HepG2 (cell line): ENCODE results near the gene ZBTB17. TPM values are rescaled to one million over a fixed set of nuclear protein-coding genes. Genes with fewer than 3 reads are reported as not detected.
A peak's percentile ranks its signal among the peaks of the same experiment; 100 is the strongest.

Experiments
- ARHGAP35 ChIP-seq: sonication (generic); formaldehyde crosslinking; IDR thresholded peaks from 2 replicates; pipeline ENCODE4 v1.9.0; 2022; ENCODE audit warnings: mild to moderate bottlenecking, inconsistent platforms, moderate library complexity, missing genetic modification reagents, borderline replicate concordance
- ATF3 ChIP-seq: sonication (generic); formaldehyde crosslinking; IDR thresholded peaks from 2 replicates; pipeline ENCODE4 v1.4.0; 2020; ENCODE audit warnings: missing genetic modification reagents
- BORCS8-MEF2B ChIP-seq: sonication (generic); formaldehyde crosslinking; IDR thresholded peaks from 2 replicates; pipeline ENCODE4 v1.8.0; 2022; ENCODE audit warnings: mild to moderate bottlenecking, missing genetic modification reagents
- CCAR2 ChIP-seq: fragments of 200-400 bp; formaldehyde crosslinking; optimal IDR thresholded peaks from 2 replicates; pipeline ENCODE3; 2018; ENCODE audit warnings: low read depth, mild to moderate bottlenecking, low read length, moderate library complexity
- CEBPG ChIP-seq: IDR thresholded peaks from 2 replicates; pipeline ENCODE4 v1.6.1; 2016
- CREB1 ChIP-seq, 2 experiments: fragments of 450-650 bp in 1 of 2; IDR thresholded peaks; 2 replicates each; pipeline ENCODE4 v1.6.1; 2016 to 2017; ENCODE audit warnings: control low read depth in 1 of 2, mild to moderate bottlenecking in 1 of 2, missing compliant biosample characterization in 1 of 2, missing genetic modification characterization in 1 of 2
- DNMT1 ChIP-seq: sonication (generic); formaldehyde crosslinking; IDR thresholded peaks from 2 replicates; pipeline ENCODE4 v1.5.1; 2020; ENCODE audit warnings: mild to moderate bottlenecking, missing genetic modification reagents
- DR1 ChIP-seq: sonication (generic); formaldehyde crosslinking; IDR thresholded peaks from 2 replicates; pipeline ENCODE4 v1.8.0; 2021; ENCODE audit warnings: mild to moderate bottlenecking, missing genetic modification reagents, inconsistent platforms
- KLF13 ChIP-seq: sonication (generic); formaldehyde crosslinking; IDR thresholded peaks from 2 replicates; pipeline ENCODE4 v1.4.0; 2020; ENCODE audit warnings: mild to moderate bottlenecking, missing genetic modification reagents
- MAX ChIP-seq: IDR thresholded peaks from 2 replicates; pipeline ENCODE4 v1.6.1; 2012; ENCODE audit warnings: inconsistent platforms
- MEIS2 ChIP-seq: sonication (generic); formaldehyde crosslinking; IDR thresholded peaks from 2 replicates; pipeline ENCODE4 v1.9.0; 2021; ENCODE audit warnings: mild to moderate bottlenecking, missing genetic modification reagents
- PCBP1 ChIP-seq: fragments of 200-400 bp; formaldehyde crosslinking; IDR thresholded peaks from 2 replicates; pipeline ENCODE4 v1.6.1; 2017; ENCODE audit warnings: mild to moderate bottlenecking, low read depth, low read length, borderline replicate concordance
- PHF20 ChIP-seq: sonication (generic); formaldehyde crosslinking; IDR thresholded peaks from 2 replicates; pipeline ENCODE4 v1.5.0; 2020; ENCODE audit warnings: mild to moderate bottlenecking, missing genetic modification reagents
- PHF5A ChIP-seq: IDR thresholded peaks from one replicate; pipeline ENCODE4 v1.6.1; 2018; ENCODE audit warnings: low read depth, missing genetic modification reagents; ENCODE audit not compliant: unreplicated experiment
- SAFB2 ChIP-seq: sonication (generic); formaldehyde crosslinking; IDR thresholded peaks from 2 replicates; pipeline ENCODE4 v1.5.1; 2020; ENCODE audit warnings: missing genetic modification reagents, low read depth, mild to moderate bottlenecking, borderline replicate concordance
- SMARCC2 ChIP-seq: fragments of 450-650 bp; IDR thresholded peaks from 2 replicates; pipeline ENCODE4 v1.6.1; 2017; ENCODE audit warnings: antibody characterized with exemption, mild to moderate bottlenecking
- SOX5 ChIP-seq: IDR thresholded peaks from 2 replicates; pipeline ENCODE4 v1.6.1; 2016; ENCODE audit warnings: borderline replicate concordance
- TCF7L2 ChIP-seq: IDR thresholded peaks from 2 replicates; pipeline ENCODE4 v1.6.1; 2011; ENCODE audit warnings: mild to moderate bottlenecking, low read depth, low read length, moderate library complexity
- TEAD2 ChIP-seq: sonication (generic); formaldehyde crosslinking; IDR thresholded peaks from 2 replicates; pipeline ENCODE4 v1.9.0; 2021; ENCODE audit warnings: missing genetic modification reagents
- XRCC5 ChIP-seq: fragments of 200-400 bp; formaldehyde crosslinking; optimal IDR thresholded peaks from 2 replicates; pipeline ENCODE3; 2017; ENCODE audit warnings: mild to moderate bottlenecking, low read length
- ZHX1 ChIP-seq: sonication (generic); formaldehyde crosslinking; IDR thresholded peaks from 2 replicates; pipeline ENCODE4 v1.8.1; 2022; ENCODE audit warnings: low read depth, mild to moderate bottlenecking, missing genetic modification reagents
- ZNF101 ChIP-seq: sonication (generic); formaldehyde crosslinking; IDR thresholded peaks from 2 replicates; pipeline ENCODE4 v1.4.0; 2020; ENCODE audit warnings: mild to moderate bottlenecking, low read depth, missing genetic modification reagents, borderline replicate concordance
- ZNF343 ChIP-seq: sonication (generic); formaldehyde crosslinking; IDR thresholded peaks from 2 replicates; pipeline ENCODE4 v1.4.0; 2020; ENCODE audit warnings: mild to moderate bottlenecking, missing genetic modification reagents
- ZNF569 ChIP-seq: sonication (generic); formaldehyde crosslinking; IDR thresholded peaks from 2 replicates; pipeline ENCODE4 v1.5.0; 2020; ENCODE audit warnings: mild to moderate bottlenecking, missing genetic modification reagents, moderate library complexity, borderline replicate concordance
- ZNF580 ChIP-seq: IDR thresholded peaks from 2 replicates; pipeline ENCODE4 v1.6.1; 2016; ENCODE audit warnings: low read depth, borderline replicate concordance
- ZNF724P ChIP-seq: sonication (generic); formaldehyde crosslinking; IDR thresholded peaks from 2 replicates; pipeline ENCODE4 v1.8.0; 2022; ENCODE audit warnings: missing genetic modification reagents, borderline replicate concordance
- ZNF773 ChIP-seq: sonication (generic); formaldehyde crosslinking; IDR thresholded peaks from 2 replicates; pipeline ENCODE4 v1.4.0; 2020; ENCODE audit warnings: missing genetic modification reagents, borderline replicate concordance
- ZSCAN29 ChIP-seq: sonication (generic); formaldehyde crosslinking; conservative IDR thresholded peaks from 2 replicates; pipeline ENCODE4 v1.4.0; 2020; ENCODE audit warnings: mild to moderate bottlenecking, missing genetic modification reagents
- polyA plus RNA-seq, 8 experiments: library from polyadenylated mRNA; depleted of rRNA in 3 of 8; stranded (reverse) in 7 of 8; unstranded in 1 of 8; fragments of >200 nt; fragmentation: Illumina TruSeq in 4 of 8; extraction: Trizol in 4 of 8; gene quantifications; 2 replicates each; pipeline versions ENCODE4 v1.2.1 to v1.2.3, GENCODE V29; 2011 to 2016; ENCODE audit warnings: low read depth in 4 of 8, missing spikeins in 1 of 8, mixed read lengths in 1 of 8; ENCODE audit not compliant: insufficient read depth in 1 of 8
- total RNA-seq, 5 experiments: library from RNA; depleted of rRNA; stranded (reverse); fragments of >200 nt; fragmentation: Illumina TruSeq; extraction: Trizol; gene quantifications; 2 replicates each; pipeline ENCODE4 v1.2.3, GENCODE V29; 2016; ENCODE audit warnings: low read depth in 1 of 5

The ZBTB17 gene
- total and polyA plus RNA-seq, 2 of the 13 experiments (the other 11 are each of a cell fraction or from before 2014, with no cell fraction given), result 16.7 to 17.0 TPM

- no peak for TF ChIP-seq ZNF773 (CRISPR knock-in tag)
- TF ChIP-seq SOX5 (CRISPR knock-in tag), result no peak
- 0 out of 2 replicates have a peak, but pooled peaks have one; percentile 17 for TF ChIP-seq CREB1 (IDR thresholded peaks at IDR 0.05)
- TF ChIP-seq CREB1 (CRISPR knock-in tag; IDR thresholded peaks at IDR 0.05), result peak; percentile 93
- no peak for TF ChIP-seq ZNF569
- TF ChIP-seq CCAR2, result no peak
- no peak for TF ChIP-seq CEBPG (CRISPR knock-in tag)
- TF ChIP-seq KLF13 (CRISPR knock-in tag), result no peak
- no peak; the same call in 1 of the 2 replicates for TF ChIP-seq SAFB2 (CRISPR knock-in tag)
- no peak for TF ChIP-seq ARHGAP35 (CRISPR knock-in tag)
- TF ChIP-seq SMARCC2, result no peak
- TF ChIP-seq ZNF343, result no peak
- TF ChIP-seq ZNF724P (CRISPR knock-in tag), result no peak
- no peak for TF ChIP-seq ZNF580 (CRISPR knock-in tag)
- peak; percentile 90; the same call in 1 of the 2 replicates for TF ChIP-seq PCBP1
- peak; percentile 39; the same call in 1 of the 2 replicates for TF ChIP-seq ZHX1
- no peak for TF ChIP-seq ZNF101 (CRISPR knock-in tag)
- peak; percentile 8 for TF ChIP-seq PHF5A (CRISPR knock-in tag)
- TF ChIP-seq MAX, result no peak; the same call in 1 of the 2 replicates
- peak; percentile 92 for TF ChIP-seq PHF20 (CRISPR knock-in tag)
- TF ChIP-seq DNMT1, result no peak
- no peak for TF ChIP-seq XRCC5
- no peak for TF ChIP-seq ATF3 (CRISPR knock-in tag)
- TF ChIP-seq DR1 (CRISPR knock-in tag), result 0 out of 2 replicates have a peak, but pooled peaks have one; percentile 8
- TF ChIP-seq BORCS8-MEF2B (CRISPR knock-in tag), result no peak
- no peak for TF ChIP-seq TEAD2 (CRISPR knock-in tag)
- 0 out of 2 replicates have a peak, but pooled peaks have one; percentile 21 for TF ChIP-seq ZSCAN29 (CRISPR knock-in tag)
- no peak for TF ChIP-seq MEIS2 (CRISPR knock-in tag)
- no peak for TF ChIP-seq TCF7L2
Measured at GRCh38 chr1:15975805-15976680, at the start of gene ZBTB17 (continued).
